ENCODE results near the gene ADNP2.

The ADNP2 gene

GRCh38 chr18:80176334-80177073 is 67.4 kb downstream of the ADNP2 start:
- H3K4me2 ChIP-seq (ENCODE audit: low read length) = no peak overlapping the region
- H3K4me3 ChIP-seq (ENCODE audit: low read length) = no peak overlapping the region
- no peaks in the 10 kb centered on the region for H3K79me1 ChIP-seq (ENCODE audit: low read length)
- no peak overlapping the region for H3K4ac ChIP-seq (ENCODE audit: low read depth, low read length)
- no peak overlapping the region for H4K5ac ChIP-seq (ENCODE audit: low read length)
- H3K27ac ChIP-seq (ENCODE audit: low read depth, low read length) = no peak overlapping the region
- H3K4me1 ChIP-seq (ENCODE audit: control insufficient read depth, low read depth, low read length) = no peaks in the 10 kb centered on the region
- no peaks in the 10 kb centered on the region for H3K36me3 ChIP-seq (ENCODE audit: control insufficient read depth, insufficient read depth, low read length)
- no peak overlapping the region for H2BK15ac ChIP-seq (replicated peaks; ENCODE audit: low read depth)
- H2BK5ac ChIP-seq (ENCODE audit: low read length) = no peak overlapping the region
- no peak overlapping the region for H3K18ac ChIP-seq (ENCODE audit: low read length)
- no CpG with 5 or more reads among the region's 17 CpGs for WGBS (ENCODE audit: extremely low coverage, insufficient coverage, low lambda C conversion rate)
- no peak overlapping the region for H2BK120ac ChIP-seq (ENCODE audit: low read depth, low read length)
- H3K23ac ChIP-seq (ENCODE audit: low read length) = no peak overlapping the region
- no peaks in the 10 kb centered on the region for H3K79me2 ChIP-seq (ENCODE audit: control insufficient read depth, insufficient read depth, low read length)
- H3K56ac ChIP-seq (ENCODE audit: low read length) = no peak overlapping the region
- no peak for DNase-seq
- H2AK5ac ChIP-seq (ENCODE audit: low read length) = no peak overlapping the region
- no peak overlapping the region for H4K8ac ChIP-seq (ENCODE audit: low read depth, low read length)
- no peaks in the 10 kb centered on the region for H3K27me3 ChIP-seq (ENCODE audit: insufficient read depth, low read length, poor library complexity)
- H3K9ac ChIP-seq (ENCODE audit: low read length) = no peak overlapping the region

GRCh38 chr18:80177128-80177527 is 68.1 kb downstream of the ADNP2 start:
- Histone ChIP-seq H3K79me1 (ENCODE audit: low read length) (no peaks in the 10 kb centered on the region), H3K9ac (ENCODE audit: low read length) (no peak overlapping the region), H3K4me3 (ENCODE audit: low read length) (no peak overlapping the region), H2BK15ac (replicated peaks; ENCODE audit: low read depth) (no peak overlapping the region), H3K4me1 (ENCODE audit: control insufficient read depth, low read depth, low read length) (no peaks in the 10 kb centered on the region), H3K18ac (ENCODE audit: low read length) (no peak overlapping the region), H2BK120ac (ENCODE audit: low read depth, low read length) (no peak overlapping the region), H3K36me3 (ENCODE audit: control insufficient read depth, insufficient read depth, low read length) (no peaks in the 10 kb centered on the region), H3K56ac (ENCODE audit: low read length) (no peak overlapping the region), H2BK5ac (ENCODE audit: low read length) (no peak overlapping the region), H4K8ac (ENCODE audit: low read depth, low read length) (no peak overlapping the region), H4K5ac (ENCODE audit: low read length) (no peak overlapping the region), H3K27ac (ENCODE audit: low read depth, low read length) (no peak overlapping the region), H3K4ac (ENCODE audit: low read depth, low read length) (no peak overlapping the region), H3K4me2 (ENCODE audit: low read length) (no peak overlapping the region), H3K27me3 (ENCODE audit: insufficient read depth, low read length, poor library complexity) (no peaks in the 10 kb centered on the region), H2AK5ac (ENCODE audit: low read length) (no peak overlapping the region), H3K79me2 (ENCODE audit: control insufficient read depth, insufficient read depth, low read length) (no peaks in the 10 kb centered on the region), H3K23ac (ENCODE audit: low read length) (no peak overlapping the region)
- DNase-seq = no peak
- no CpG with 5 or more reads among the region's 8 CpGs for WGBS (ENCODE audit: extremely low coverage, insufficient coverage, low lambda C conversion rate)

GRCh38 chr18:80178935-80179818 is 70.1 kb downstream of the ADNP2 start:
- H3K4ac ChIP-seq (ENCODE audit: low read depth, low read length) = no peak overlapping the region
- H3K4me1 ChIP-seq (ENCODE audit: control insufficient read depth, low read depth, low read length) = no peaks in the 10 kb centered on the region
- no peak overlapping the region for H3K4me2 ChIP-seq (ENCODE audit: low read length)
- DNase-seq = no peak
- H3K18ac ChIP-seq (ENCODE audit: low read length) = no peak overlapping the region
- WGBS (ENCODE audit: extremely low coverage, insufficient coverage, low lambda C conversion rate) = no CpG with 5 or more reads among the region's 30 CpGs
- no peak overlapping the region for H3K4me3 ChIP-seq (ENCODE audit: low read length)
- H2BK5ac ChIP-seq (ENCODE audit: low read length) = no peak overlapping the region
- H2BK120ac ChIP-seq (ENCODE audit: low read depth, low read length) = no peak overlapping the region
- no peak overlapping the region for H4K8ac ChIP-seq (ENCODE audit: low read depth, low read length)
- no peak overlapping the region for H3K27ac ChIP-seq (ENCODE audit: low read depth, low read length)
- no peak overlapping the region for H2BK15ac ChIP-seq (replicated peaks; ENCODE audit: low read depth)
- H3K23ac ChIP-seq (ENCODE audit: low read length) = no peak overlapping the region
- no peaks in the 10 kb centered on the region for H3K79me2 ChIP-seq (ENCODE audit: control insufficient read depth, insufficient read depth, low read length)
- H3K27me3 ChIP-seq (ENCODE audit: insufficient read depth, low read length, poor library complexity) = no peaks in the 10 kb centered on the region
- no peak overlapping the region for H4K5ac ChIP-seq (ENCODE audit: low read length)
- no peak overlapping the region for H3K56ac ChIP-seq (ENCODE audit: low read length)
- no peaks in the 10 kb centered on the region for H3K79me1 ChIP-seq (ENCODE audit: low read length)
- H2AK5ac ChIP-seq (ENCODE audit: low read length) = no peak overlapping the region
- H3K9ac ChIP-seq (ENCODE audit: low read length) = no peak overlapping the region
- no peaks in the 10 kb centered on the region for H3K36me3 ChIP-seq (ENCODE audit: control insufficient read depth, insufficient read depth, low read length)

GRCh38 chr18:80179857-80180558 is 70.9 kb downstream of the ADNP2 start:
- H3K79me2 ChIP-seq (ENCODE audit: control insufficient read depth, insufficient read depth, low read length) = no peaks in the 10 kb centered on the region
- no peak overlapping the region for H3K4ac ChIP-seq (ENCODE audit: low read depth, low read length)
- H3K4me3 ChIP-seq (ENCODE audit: low read length) = no peak overlapping the region
- H3K18ac ChIP-seq (ENCODE audit: low read length) = no peak overlapping the region
- no peaks in the 10 kb centered on the region for H3K27me3 ChIP-seq (ENCODE audit: insufficient read depth, low read length, poor library complexity)
- no peak overlapping the region for H3K4me2 ChIP-seq (ENCODE audit: low read length)
- no peak overlapping the region for H2AK5ac ChIP-seq (ENCODE audit: low read length)
- no peak overlapping the region for H4K5ac ChIP-seq (ENCODE audit: low read length)
- no peak overlapping the region for H3K9ac ChIP-seq (ENCODE audit: low read length)
- no peak overlapping the region for H2BK5ac ChIP-seq (ENCODE audit: low read length)
- H3K56ac ChIP-seq (ENCODE audit: low read length) = no peak overlapping the region
- no peak overlapping the region for H3K27ac ChIP-seq (ENCODE audit: low read depth, low read length)
- no peak overlapping the region for H2BK15ac ChIP-seq (replicated peaks; ENCODE audit: low read depth)
- H3K4me1 ChIP-seq (ENCODE audit: control insufficient read depth, low read depth, low read length) = no peaks in the 10 kb centered on the region
- no CpG with 5 or more reads among the region's 20 CpGs for WGBS (ENCODE audit: extremely low coverage, insufficient coverage, low lambda C conversion rate)
- no peaks in the 10 kb centered on the region for H3K79me1 ChIP-seq (ENCODE audit: low read length)
- no peak overlapping the region for H4K8ac ChIP-seq (ENCODE audit: low read depth, low read length)
- DNase-seq = no peak
- H2BK120ac ChIP-seq (ENCODE audit: low read depth, low read length) = no peak overlapping the region
- no peaks in the 10 kb centered on the region for H3K36me3 ChIP-seq (ENCODE audit: control insufficient read depth, insufficient read depth, low read length)
- H3K23ac ChIP-seq (ENCODE audit: low read length) = no peak overlapping the region

- H2AK5ac ChIP-seq (ENCODE audit: low read length) = no peak overlapping the region
- no peak overlapping the region for H3K4me2 ChIP-seq (ENCODE audit: low read length)
- no peak overlapping the region for H4K8ac ChIP-seq (ENCODE audit: low read depth, low read length)
- H3K4ac ChIP-seq (ENCODE audit: low read depth, low read length) = no peak overlapping the region
- no peak overlapping the region for H3K27ac ChIP-seq (ENCODE audit: low read depth, low read length)
- no peak overlapping the region for H3K9ac ChIP-seq (ENCODE audit: low read length)
- H3K56ac ChIP-seq (ENCODE audit: low read length) = no peak overlapping the region
- DNase-seq = no peak
- no peaks in the 10 kb centered on the region for H3K27me3 ChIP-seq (ENCODE audit: insufficient read depth, low read length, poor library complexity)
- no peaks in the 10 kb centered on the region for H3K79me2 ChIP-seq (ENCODE audit: control insufficient read depth, insufficient read depth, low read length)
- WGBS (ENCODE audit: extremely low coverage, insufficient coverage, low lambda C conversion rate) = no CpG with 5 or more reads among the region's 33 CpGs
- H2BK15ac ChIP-seq (replicated peaks; ENCODE audit: low read depth) = no peak overlapping the region
- H3K23ac ChIP-seq (ENCODE audit: low read length) = peak overlapping the region; percentile 6
- no peaks in the 10 kb centered on the region for H3K79me1 ChIP-seq (ENCODE audit: low read length)
- H3K36me3 ChIP-seq (ENCODE audit: control insufficient read depth, insufficient read depth, low read length) = no peaks in the 10 kb centered on the region
- H4K5ac ChIP-seq (ENCODE audit: low read length) = no peak overlapping the region
- no peak overlapping the region for H3K4me3 ChIP-seq (ENCODE audit: low read length)
- H3K4me1 ChIP-seq (ENCODE audit: control insufficient read depth, low read depth, low read length) = no peaks in the 10 kb centered on the region
- H3K18ac ChIP-seq (ENCODE audit: low read length) = no peak overlapping the region
- no peak overlapping the region for H2BK120ac ChIP-seq (ENCODE audit: low read depth, low read length)
- H2BK5ac ChIP-seq (ENCODE audit: low read length) = no peak overlapping the region
These were observed 71.9 kb downstream of the ADNP2 start for GRCh38 chr18:80180778-80181564.

Data from mesendoderm (in vitro differentiated cells).